ENCODE results near the gene PGA5.

The PGA5 gene

GRCh38 chr11:61297341-61297740 is 56.4 kb downstream of the PGA5 start:
- TF ChIP-seq, protein P1, sequence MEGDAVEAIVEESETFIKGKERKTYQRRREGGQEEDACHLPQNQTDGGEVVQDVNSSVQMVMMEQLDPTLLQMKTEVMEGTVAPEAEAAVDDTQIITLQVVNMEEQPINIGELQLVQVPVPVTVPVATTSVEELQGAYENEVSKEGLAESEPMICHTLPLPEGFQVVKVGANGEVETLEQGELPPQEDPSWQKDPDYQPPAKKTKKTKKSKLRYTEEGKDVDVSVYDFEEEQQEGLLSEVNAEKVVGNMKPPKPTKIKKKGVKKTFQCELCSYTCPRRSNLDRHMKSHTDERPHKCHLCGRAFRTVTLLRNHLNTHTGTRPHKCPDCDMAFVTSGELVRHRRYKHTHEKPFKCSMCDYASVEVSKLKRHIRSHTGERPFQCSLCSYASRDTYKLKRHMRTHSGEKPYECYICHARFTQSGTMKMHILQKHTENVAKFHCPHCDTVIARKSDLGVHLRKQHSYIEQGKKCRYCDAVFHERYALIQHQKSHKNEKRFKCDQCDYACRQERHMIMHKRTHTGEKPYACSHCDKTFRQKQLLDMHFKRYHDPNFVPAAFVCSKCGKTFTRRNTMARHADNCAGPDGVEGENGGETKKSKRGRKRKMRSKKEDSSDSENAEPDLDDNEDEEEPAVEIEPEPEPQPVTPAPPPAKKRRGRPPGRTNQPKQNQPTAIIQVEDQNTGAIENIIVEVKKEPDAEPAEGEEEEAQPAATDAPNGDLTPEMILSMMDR (IDR thresholded peaks at IDR 0.05; ENCODE audit: insufficient read depth, low read depth, low read length, missing control alignments) = no peak
- H3K4me3 ChIP-seq (ENCODE audit: low read length) = no peak overlapping the region
- peak; percentile 55 for DNase-seq (ENCODE audit: low read depth)

DNA sequence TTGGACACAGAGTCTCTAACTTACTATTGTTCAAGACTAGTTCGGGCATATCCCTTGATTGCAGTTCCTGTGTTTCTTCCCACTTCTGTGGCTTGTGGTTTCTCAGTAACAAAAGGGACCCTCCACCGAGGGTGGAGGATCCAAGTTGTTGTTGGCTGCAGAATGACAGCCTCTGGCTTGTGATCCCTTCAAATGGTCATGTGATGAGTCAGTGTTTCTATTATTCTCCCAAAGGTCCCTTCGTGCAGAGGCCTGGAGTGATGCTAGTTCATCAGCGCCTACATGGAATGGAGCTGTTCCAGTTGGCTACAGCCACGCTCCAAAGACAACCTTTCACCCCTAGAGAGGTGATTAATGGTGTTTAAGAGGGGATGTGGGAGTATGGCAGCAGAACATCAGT is 56.8 kb downstream of the PGA5 start:
- H3K4me3 ChIP-seq (ENCODE audit: low read length) = no peak overlapping the region
- TF ChIP-seq, protein P1 (IDR thresholded peaks at IDR 0.05; ENCODE audit: insufficient read depth, low read depth, low read length, missing control alignments) = no peak
- peak; percentile 89 for DNase-seq (ENCODE audit: low read depth)

- DNase-seq (ENCODE audit: low read depth) = peak; percentile 19
- TF ChIP-seq, protein P1 (IDR thresholded peaks at IDR 0.05; ENCODE audit: insufficient read depth, low read depth, low read length, missing control alignments) = no peak
- H3K4me3 ChIP-seq (ENCODE audit: low read length) = no peak overlapping the region
Measured at GRCh38 chr11:61298663-61299244, 57.8 kb downstream of the PGA5 start.

Measured in epithelial cell of esophagus (primary cell).